ENCODE results near the gene RAB40C. TPM values are rescaled to one million over a fixed set of nuclear protein-coding genes. Genes with fewer than 3 reads are reported as not detected.

The RAB40C gene
- total RNA-seq, 2 donors from 2014 or later = 9.9 to 13.5 TPM

DNA sequence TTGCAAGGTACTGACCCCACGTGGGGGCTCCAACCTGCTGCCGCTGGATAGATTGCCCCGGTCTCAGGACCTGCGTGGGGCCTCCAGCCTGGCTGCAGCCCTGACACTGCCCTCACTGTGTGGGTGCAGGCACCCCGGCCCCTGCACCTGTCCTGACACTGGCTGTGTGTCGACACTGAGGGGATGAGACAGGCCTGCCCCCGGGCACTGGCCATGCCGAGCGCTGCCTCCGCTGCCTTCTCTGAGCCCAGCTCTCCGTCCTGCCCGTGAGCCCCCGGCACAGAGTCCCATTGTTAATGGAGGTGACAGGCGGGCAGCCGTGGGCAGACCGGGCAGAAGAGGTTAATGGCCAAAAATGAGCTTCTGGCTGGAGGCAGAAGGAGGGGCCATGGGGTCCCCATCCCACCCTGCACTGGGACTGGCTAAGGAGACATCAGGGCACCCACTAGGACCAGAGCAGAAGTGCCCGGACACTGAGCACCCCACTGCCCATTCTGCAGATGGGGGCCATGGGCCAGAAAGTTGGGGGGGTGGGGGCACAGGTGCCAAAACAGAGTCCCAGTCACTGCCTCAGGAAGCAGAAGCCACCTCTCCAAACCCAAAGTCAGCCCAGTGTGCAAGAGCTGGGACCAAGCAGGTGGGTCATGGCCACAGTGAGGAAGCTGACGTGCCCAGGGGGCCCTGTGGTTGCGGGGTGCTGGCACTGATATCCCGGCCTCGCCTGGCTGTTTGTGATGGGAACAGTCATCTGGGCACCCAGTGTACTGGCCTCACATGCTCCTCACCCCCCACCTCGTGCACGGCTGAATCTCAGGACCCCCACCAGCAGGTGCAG is 32.2 kb upstream of the RAB40C start:
- intact Hi-C loops (cut with DNase I) = no loop called here
- DNase-seq (no peak), ATAC-seq (no peak)

DNA sequence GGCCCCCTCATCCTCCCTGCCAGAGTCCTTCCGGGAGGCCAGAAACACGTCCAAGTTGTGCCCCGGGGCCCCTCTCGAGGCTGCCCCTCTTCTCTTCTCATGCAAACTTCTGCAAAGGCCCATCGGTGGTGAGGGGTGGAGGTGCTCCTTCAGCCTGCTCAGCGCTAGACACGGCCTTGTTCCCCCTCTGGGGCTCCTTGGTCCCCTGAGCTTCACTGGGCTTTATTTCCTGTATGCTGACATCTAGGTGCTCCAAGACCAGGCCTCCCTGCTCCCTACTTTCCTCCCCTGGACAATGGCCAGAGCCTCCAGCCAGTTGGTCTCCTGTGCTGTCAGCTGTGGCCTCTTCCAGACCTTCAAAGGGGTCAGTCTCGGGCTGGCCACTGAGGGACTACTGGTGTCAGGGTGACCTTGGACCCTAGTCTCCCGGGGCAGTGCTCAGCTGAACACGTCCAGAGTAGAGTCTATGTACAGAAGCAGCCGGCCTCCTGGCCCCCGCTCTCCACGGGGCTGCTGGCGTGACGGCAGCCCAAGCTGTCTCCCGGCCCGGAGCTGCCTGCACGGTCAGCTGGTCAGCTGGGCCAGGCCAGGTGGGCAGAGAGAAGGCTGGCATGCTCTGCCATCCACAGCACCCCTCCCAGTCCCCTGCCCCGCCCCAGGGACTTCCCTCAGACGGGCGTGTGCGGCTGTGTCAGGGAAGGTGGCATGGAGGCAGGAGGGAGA is 31.4 kb upstream of the RAB40C start:
- peak in 1 of 2 donors; percentile 12 for ATAC-seq
- DNase-seq = no peak
- intact Hi-C loops (cut with DNase I) = no loop called here

GRCh38 chr16:559021-559380 is 30.9 kb upstream of the RAB40C start:
- no peak for DNase-seq
- intact Hi-C loops (cut with DNase I) = no loop called here
- ATAC-seq = no peak

DNA sequence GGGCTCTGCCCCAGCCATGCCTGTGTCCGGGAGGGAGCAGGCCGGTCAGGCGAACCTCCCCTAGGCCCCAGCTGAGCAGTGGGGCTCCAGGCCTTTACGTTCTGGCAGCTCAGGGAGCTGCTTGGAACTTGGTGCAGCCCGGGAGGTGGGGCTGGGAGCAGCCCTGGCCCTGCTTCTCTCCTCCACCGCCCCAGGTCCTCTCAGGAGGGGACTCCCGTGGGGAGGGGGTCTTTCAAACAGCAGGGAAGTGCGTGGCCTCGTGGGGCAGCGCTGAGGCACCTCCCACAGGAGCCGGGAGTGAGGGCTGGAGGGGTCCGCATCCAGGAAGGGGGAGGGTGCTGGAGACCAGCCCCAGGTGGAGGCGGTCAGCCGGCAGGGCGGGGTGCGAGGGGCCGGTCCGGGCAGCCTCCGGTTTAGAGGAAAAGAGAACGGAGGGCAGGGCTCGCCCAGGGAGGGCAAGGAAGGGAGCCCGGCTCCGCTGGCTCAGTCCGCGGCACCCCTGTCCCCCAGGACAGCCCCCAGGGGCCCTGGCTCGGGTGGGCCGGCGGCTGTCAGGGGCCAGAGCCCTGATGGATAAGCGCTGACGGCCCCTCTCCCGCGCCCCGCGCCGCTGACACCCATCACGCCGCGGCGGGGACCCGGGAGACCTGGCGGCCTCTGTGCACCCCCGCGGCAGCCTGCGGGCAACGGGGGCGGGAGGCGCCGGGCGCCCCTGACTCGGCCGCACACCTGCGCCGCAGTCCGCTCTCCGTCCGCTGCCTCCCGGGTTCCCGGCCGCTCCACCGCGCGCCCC is 30.3 kb upstream of the RAB40C start:
- DNase-seq (no peak), ATAC-seq (no peak)
- intact Hi-C loops (cut with DNase I) = no loop called here

DNA sequence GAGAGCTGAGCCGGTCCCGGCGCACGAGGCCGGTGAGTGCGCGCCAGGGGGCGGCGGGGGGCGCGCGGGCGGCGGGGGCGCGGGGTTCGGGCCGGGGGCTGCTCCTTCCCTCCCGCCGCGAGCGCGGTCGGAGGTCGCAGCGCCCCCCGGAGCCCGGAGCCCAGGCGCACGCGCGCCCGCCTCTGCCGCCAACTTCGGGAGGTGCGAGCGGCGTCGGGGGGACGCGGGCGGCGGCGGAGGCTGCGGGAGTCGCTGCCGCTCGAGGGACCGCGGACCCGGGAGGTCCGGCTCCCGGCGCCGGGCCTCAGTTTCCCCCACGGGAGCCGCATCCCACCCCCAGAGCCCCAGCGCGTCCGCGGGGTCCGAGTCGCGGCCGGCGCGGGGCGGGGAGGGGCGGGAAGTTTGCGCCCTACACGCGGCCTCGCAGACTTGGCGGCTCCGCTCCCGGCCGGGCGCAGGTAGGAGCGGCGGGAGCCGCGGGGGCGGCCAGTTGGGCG is 29.6 kb upstream of the RAB40C start, which contains the start of gene PRR35:
PRR35 (plus strand) TSS at position 191 of the 497 bp plus-strand sequence. CDS start 2,901 bp downstream, outside the sequence.
- intact Hi-C loops (cut with DNase I) = no loop called here
- ATAC-seq (no peak), DNase-seq (no peak)

GRCh38 chr16:560701-561412 is 29.0 kb upstream of the RAB40C start:
- intact Hi-C loops (cut with DNase I) = no loop called here
- no peak for DNase-seq
- no peak for ATAC-seq

GRCh38 chr16:561413-561794 is 28.5 kb upstream of the RAB40C start:
- ATAC-seq (no peak), DNase-seq (no peak)
- intact Hi-C loops (cut with DNase I) = no loop called here

GRCh38 chr16:561957-562938 is 27.6 kb upstream of the RAB40C start:
- intact Hi-C loops (cut with DNase I) = no loop called here
- DNase-seq (no peak), ATAC-seq (no peak)

- ATAC-seq (no peak), DNase-seq (no peak)
- intact Hi-C loops (cut with DNase I) = no loop called here
Observed at GRCh38 chr16:563072-563644, 26.7 kb upstream of the RAB40C start.

GRCh38 chr16:564690-565418 is 25.0 kb upstream of the RAB40C start:
- intact Hi-C loops (cut with DNase I) = no loop called here
- DNase-seq = no peak

DNA sequence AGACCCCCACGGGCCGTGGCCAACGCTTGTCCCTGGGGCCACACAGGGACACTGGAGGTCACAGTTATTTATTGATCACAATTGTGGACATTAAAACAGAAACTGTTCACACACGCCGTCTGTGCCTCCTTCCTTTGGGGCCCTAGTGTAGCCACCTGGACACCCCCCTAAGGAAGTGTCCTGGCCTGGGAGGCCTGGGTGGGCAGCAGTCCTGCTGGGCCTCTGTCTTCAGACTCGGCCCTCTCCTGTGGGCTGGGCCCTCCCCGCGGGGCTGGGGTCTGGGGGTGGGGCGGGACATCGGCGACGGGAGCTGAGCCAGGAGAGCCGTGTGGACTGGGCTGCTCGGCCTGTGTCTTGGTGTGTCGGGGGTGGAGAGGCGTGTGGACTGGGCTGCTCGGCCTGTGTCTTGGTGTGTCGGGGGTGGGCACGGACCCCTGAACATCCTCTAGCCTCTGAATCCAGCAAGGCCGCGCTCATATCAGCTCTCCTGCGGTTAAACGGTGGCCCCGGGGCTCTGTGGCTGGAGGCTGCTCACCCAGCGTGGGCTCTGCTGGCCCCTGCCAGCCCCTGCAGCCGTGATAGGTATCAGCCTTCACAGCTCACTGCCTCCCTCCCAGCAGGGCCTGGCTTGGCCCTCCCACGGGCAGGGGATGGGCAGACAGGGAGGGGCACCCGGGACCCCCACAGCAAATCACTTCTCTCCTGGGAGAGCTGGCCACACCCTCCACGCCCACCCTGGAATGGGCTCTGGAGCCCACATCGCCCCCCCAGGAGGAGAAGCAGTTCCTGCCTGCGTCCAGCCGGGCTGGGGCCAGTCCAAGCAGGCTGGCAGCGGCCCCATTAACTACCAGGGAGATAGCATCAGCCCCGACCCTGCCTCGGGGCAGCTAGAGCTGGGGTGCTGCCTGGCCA is 24.2 kb upstream of the RAB40C start:
- DNase-seq (no peak), ATAC-seq (no peak)
- intact Hi-C loops (cut with DNase I) = no loop called here

More at GRCh38 chr16:564690-565418, 25.0 kb upstream of the RAB40C start:
- no peak for ATAC-seq

- intact Hi-C loops (cut with DNase I) = no loop called here
- DNase-seq = peak; percentile 82
- ATAC-seq = peak; percentile 49 to 54
Observed at GRCh38 chr16:566475-567372, 23.1 kb upstream of the RAB40C start, which contains the start of gene NHLRC4. Gene NHLRC4 (plus strand): TSS chr16:567005. CDS start chr16:568048, 1,043 bp downstream.

- DNase-seq (no peak), ATAC-seq (no peak)
- intact Hi-C loops (cut with DNase I) = no loop called here
Observed at GRCh38 chr16:567373-568256, 22.3 kb upstream of the RAB40C start.
